ENCODE results near the gene HECTD4. TPM values are rescaled to one million over a fixed set of nuclear protein-coding genes. Genes with fewer than 3 reads are reported as not detected.

Gene HECTD4
- total and polyA plus RNA-seq, 9 of the 15 experiments (the other 6 are each of a cell fraction or from before 2014, with no cell fraction given): 3.5 to 33.3 (median 13.5) TPM

GRCh38 chr12:112125250-112125999, 256.8 kb downstream of the HECTD4 start, which contains the start of gene TRAFD1 (continued):
- no peak for TF ChIP-seq ZNF79 (CRISPR knock-in tag; IDR thresholded peaks at IDR 0.05; ENCODE audit: low read depth)
- TF ChIP-seq ZNF124 (CRISPR knock-in tag; IDR thresholded peaks at IDR 0.05): no peak
- no peak for TF ChIP-seq CREB3 (tag; conservative IDR thresholded peaks at IDR 0.05; ENCODE audit: low read depth)
- peak; percentile 91 for TF ChIP-seq ELF1 (tag; IDR thresholded peaks at IDR 0.05)
- no peak for TF ChIP-seq MTA1 (IDR thresholded peaks at IDR 0.05; ENCODE audit: borderline replicate concordance)
- TF ChIP-seq NFYB (IDR thresholded peaks at IDR 0.05; ENCODE audit: extremely low read depth, insufficient read length): peak; percentile 96
- TF ChIP-seq NFIC (IDR thresholded peaks at IDR 0.05): no peak
- TF ChIP-seq ZNF764 (CRISPR knock-in tag; IDR thresholded peaks at IDR 0.05; ENCODE audit: low read depth): no peak
- TF ChIP-seq AFF4 (CRISPR knock-in tag; IDR thresholded peaks at IDR 0.05): peak; percentile 46; the same call in 1 of the 2 replicates
- no peak for TF ChIP-seq BACH1 (tag; IDR thresholded peaks at IDR 0.05)
- no peak for TF ChIP-seq XRCC4 (IDR thresholded peaks at IDR 0.05; ENCODE audit: extremely low read depth, insufficient read depth, insufficient read length)
- TF ChIP-seq XRCC5 (IDR thresholded peaks at IDR 0.05; ENCODE audit: low read depth, low read length): no peak
- TF ChIP-seq PPARD (CRISPR knock-in tag; IDR thresholded peaks at IDR 0.05): no peak
- no peak for TF ChIP-seq SIRT6 (IDR thresholded peaks at IDR 0.05; ENCODE audit: low read depth, low read length)
- no peak for TF ChIP-seq BDP1 (IDR thresholded peaks at IDR 0.05; ENCODE audit: insufficient read depth, insufficient read length)
- no peak for TF ChIP-seq ZSCAN29 (IDR thresholded peaks at IDR 0.05)
- TF ChIP-seq ZFP36 (IDR thresholded peaks at IDR 0.05; ENCODE audit: low read depth, low read length, partially characterized antibody): peak; percentile 84
- TF ChIP-seq CAMTA2 (CRISPR knock-in tag; conservative IDR thresholded peaks at IDR 0.05): no peak
- TF ChIP-seq PRPF4 (IDR thresholded peaks at IDR 0.05; ENCODE audit: insufficient read depth, low read depth, low read length, poor library complexity, severe bottlenecking): no peak
- TF ChIP-seq SAFB2 (IDR thresholded peaks at IDR 0.05; ENCODE audit: borderline replicate concordance, low read depth, low read length, severe bottlenecking): no peak
- TF ChIP-seq E2F4 (CRISPR knock-in tag; IDR thresholded peaks at IDR 0.05; ENCODE audit: low read depth): no peak; the same call in 1 of the 2 replicates
- TF ChIP-seq BRD9 (IDR thresholded peaks at IDR 0.05; ENCODE audit: low read depth, partially characterized antibody): no peak
- TF ChIP-seq BCL6 (CRISPR knock-in tag; IDR thresholded peaks at IDR 0.05): no peak
- no peak for TF ChIP-seq HNRNPLL (IDR thresholded peaks at IDR 0.05; ENCODE audit: low read depth, low read length, poor library complexity, severe bottlenecking)

All from K562 (cell line).